Trophoblast cell (in vitro differentiated cells and primary cell): ENCODE data around the gene PCK1. TPM values are rescaled to one million over a fixed set of nuclear protein-coding genes. Genes with fewer than 3 reads are reported as not detected.
"Not testable (repeated sequence)": the region's sequence is repeated elsewhere in the genome, so short reads cannot be mapped to it uniquely, and the experiment has no call there.

Experiments used
- DNase-seq, 2 donors: peaks; one replicate each; pipeline ENCODE4 v3.0.0-alpha.2; 2016
- H2AFZ ChIP-seq: 2 replicates; pipeline ENCODE4 v1.6.1; 2013; ENCODE audit warnings: low read length, moderate library complexity, mild to moderate bottlenecking; ENCODE audit not compliant: insufficient read depth, poor library complexity
- H2AK5ac ChIP-seq: 2 replicates; pipeline ENCODE4 v1.6.1; 2013; ENCODE audit warnings: mild to moderate bottlenecking, low read length
- H2BK120ac ChIP-seq: 2 replicates; pipeline ENCODE4 v1.6.1; 2013; ENCODE audit warnings: low read length, mild to moderate bottlenecking, moderate library complexity; ENCODE audit not compliant: insufficient read depth, poor library complexity
- H2BK12ac ChIP-seq: 2 replicates; pipeline ENCODE4 v1.6.1; 2013; ENCODE audit warnings: mild to moderate bottlenecking, low read length, moderate library complexity
- H2BK5ac ChIP-seq: 2 replicates; pipeline ENCODE4 v1.6.1; 2013; ENCODE audit warnings: low read length, low read depth, moderate library complexity, mild to moderate bottlenecking; ENCODE audit not compliant: poor library complexity
- H3K14ac ChIP-seq: 2 replicates; pipeline ENCODE4 v1.6.1; 2013; ENCODE audit warnings: mild to moderate bottlenecking, low read length
- H3K18ac ChIP-seq: 2 replicates; pipeline ENCODE4 v1.6.1; 2013; ENCODE audit warnings: mild to moderate bottlenecking, low read length
- H3K23ac ChIP-seq: 2 replicates; pipeline ENCODE4 v1.6.1; 2013; ENCODE audit warnings: low read length
- H3K27ac ChIP-seq: 2 replicates; pipeline ENCODE4 v1.5.1; 2013; ENCODE audit warnings: low read depth, mild to moderate bottlenecking, inconsistent platforms, low read length, moderate library complexity
- H3K27me3 ChIP-seq: 2 replicates; pipeline ENCODE4 v1.6.1; 2013; ENCODE audit warnings: inconsistent platforms, mild to moderate bottlenecking, low read length, moderate library complexity; ENCODE audit not compliant: insufficient read depth
- H3K36me3 ChIP-seq, 2 experiments: 1 replicate in 1 of 2; 2 replicates in 1 of 2; pipeline ENCODE4 v1.6.1; 2013; ENCODE audit warnings: low read length in 2 of 2, mild to moderate bottlenecking in 2 of 2, moderate library complexity in 1 of 2; ENCODE audit not compliant: insufficient read depth in 2 of 2, control insufficient read depth in 1 of 2
- H3K4ac ChIP-seq: 2 replicates; pipeline ENCODE4 v1.6.1; 2013; ENCODE audit warnings: low read depth, mild to moderate bottlenecking, low read length, moderate library complexity
- H3K4me1 ChIP-seq, 2 experiments: 1 replicate in 1 of 2; 2 replicates in 1 of 2; pipeline ENCODE4 v1.6.1; 2013; ENCODE audit warnings: low read length in 2 of 2, mild to moderate bottlenecking in 2 of 2, moderate library complexity in 1 of 2; ENCODE audit not compliant: insufficient read depth in 2 of 2, control insufficient read depth in 1 of 2
- H3K4me2 ChIP-seq: 2 replicates; pipeline ENCODE4 v1.6.1; 2013; ENCODE audit warnings: inconsistent platforms, mild to moderate bottlenecking, low read length, moderate library complexity
- H3K4me3 ChIP-seq: 2 replicates; pipeline ENCODE4 v1.5.1; 2013; ENCODE audit warnings: mild to moderate bottlenecking, low read depth, low read length, inconsistent platforms
- H3K79me1 ChIP-seq: one replicate; pipeline ENCODE4 v1.6.1; 2013; ENCODE audit warnings: low read length
- H3K79me2 ChIP-seq: 2 replicates; pipeline ENCODE4 v1.6.1; 2013; ENCODE audit warnings: low read length, mild to moderate bottlenecking; ENCODE audit not compliant: control insufficient read depth, insufficient read depth, poor library complexity
- H3K9ac ChIP-seq: 2 replicates; pipeline ENCODE4 v1.6.1; 2013; ENCODE audit warnings: mild to moderate bottlenecking, low read length
- H3K9me3 ChIP-seq: 2 replicates; pipeline ENCODE4 v1.6.1; 2013; ENCODE audit warnings: low read depth, mild to moderate bottlenecking, control low read depth, inconsistent platforms, low read length; ENCODE audit not compliant: insufficient read depth
- H4K12ac ChIP-seq: 2 replicates; pipeline ENCODE4 v1.6.1; 2013; ENCODE audit warnings: low read depth, mild to moderate bottlenecking, low read length, moderate library complexity
- H4K8ac ChIP-seq: 2 replicates; pipeline ENCODE4 v1.6.1; 2013; ENCODE audit warnings: low read depth, mild to moderate bottlenecking, low read length, moderate library complexity
- H4K91ac ChIP-seq: one replicate; pipeline ENCODE4 v1.6.1; 2013; ENCODE audit warnings: low read depth, mild to moderate bottlenecking, low read length, moderate library complexity
- WGBS: extraction: QIAGEN DNeasy Blood & Tissue Kit; methylation state at CpG from one replicate; pipeline ENCODE4 v1.1.7; 2013; ENCODE audit warnings: missing lambda C conversion rate; ENCODE audit not compliant: insufficient read length, insufficient coverage; ENCODE audit errors: extremely low coverage; 5-methylcytosine and 5-hydroxymethylcytosine counted together
- polyA plus RNA-seq: library from polyadenylated mRNA; stranded (reverse); fragments of 200-250 nt; gene quantifications from 2 replicates; pipeline ENCODE4 v1.2.3, GENCODE V29; 2013

PCK1 gene
- polyA plus RNA-seq = 0.01 TPM in 1 of 2 replicates, not detected in the other

GRCh38 chr20:57560554-57561355 lies at the start of gene PCK1:
Gene PCK1 (plus strand): TSS chr20:57561110. CDS start chr20:57561412, 302 bp downstream.
- Histone ChIP-seq H3K4me1 (no peaks in the 10 kb centered on the region), H3K4ac (no peak within 1 kb of the TSS), H3K27me3 (no peaks in the 10 kb centered on the region), H3K9me3 (peaks cover 6% of the 10 kb centered on the region), H2AFZ (no peak within 1 kb of the TSS), H2AK5ac (no peak within 1 kb of the TSS), H3K23ac (no peak within 1 kb of the TSS), H2BK120ac (no peak within 1 kb of the TSS), H2BK12ac (no peak within 1 kb of the TSS), H3K79me2 (no peaks in the 10 kb centered on the region), H4K8ac (no peak within 1 kb of the TSS), H4K91ac (no peak within 1 kb of the TSS), H3K9ac (no peak within 1 kb of the TSS), H3K18ac (no peak within 1 kb of the TSS), H4K12ac (no peak within 1 kb of the TSS), H3K4me3 (no peak within 1 kb of the TSS), H3K36me3 (no peaks in the 10 kb centered on the region), H2BK5ac (no peak within 1 kb of the TSS), H3K4me2 (no peak within 1 kb of the TSS), H3K27ac (no peak within 1 kb of the TSS), H3K14ac (no peak within 1 kb of the TSS), H3K79me1 (no peaks in the 10 kb centered on the region)
- no peak for DNase-seq
- WGBS = no CpG with 5 or more reads among the region's 14 CpGs

GRCh38 chr20:57511709-57512108 lies 49.2 kb upstream of the PCK1 start:
- H2AFZ ChIP-seq, H3K27me3 ChIP-seq, H3K14ac ChIP-seq, H4K91ac ChIP-seq, H2BK12ac ChIP-seq, H2BK120ac ChIP-seq, H3K9ac ChIP-seq, H3K23ac ChIP-seq, H3K79me1 ChIP-seq, H4K8ac ChIP-seq, H3K4me2 ChIP-seq, H3K18ac ChIP-seq, H3K36me3 ChIP-seq, H2BK5ac ChIP-seq, DNase-seq, H3K79me2 ChIP-seq, H3K4me3 ChIP-seq, H2AK5ac ChIP-seq, H4K12ac ChIP-seq, H3K9me3 ChIP-seq, H3K27ac ChIP-seq, H3K4me1 ChIP-seq, H3K4ac ChIP-seq: not testable (repeated sequence)
- no CpG with 5 or more reads among the region's 7 CpGs for WGBS

- Histone ChIP-seq H3K9ac (no peak overlapping the region), H2BK5ac (no peak overlapping the region), H3K4me2 (no peak overlapping the region), H2BK12ac (no peak overlapping the region), H4K8ac (no peak overlapping the region), H2AFZ (no peak overlapping the region), H3K27ac (no peak overlapping the region), H3K27me3 (no peaks in the 10 kb centered on the region), H3K23ac (no peak overlapping the region), H3K36me3 (no peaks in the 10 kb centered on the region), H3K14ac (no peak overlapping the region), H4K91ac (no peak overlapping the region), H3K9me3 (peaks cover 1% of the 10 kb centered on the region), H3K79me1 (no peaks in the 10 kb centered on the region), H4K12ac (no peak overlapping the region), H2AK5ac (no peak overlapping the region), H3K4me1 (no peaks in the 10 kb centered on the region), H3K4me3 (no peak overlapping the region), H2BK120ac (no peak overlapping the region), H3K4ac (no peak overlapping the region), H3K79me2 (no peaks in the 10 kb centered on the region), H3K18ac (no peak overlapping the region)
- DNase-seq = no peak
- WGBS = no CpG with 5 or more reads among the region's 5 CpGs
Observed at GRCh38 chr20:57512432-57512831, 48.5 kb upstream of the PCK1 start.

- Histone ChIP-seq H4K91ac (no peak overlapping the region), H2AK5ac (no peak overlapping the region), H4K12ac (no peak overlapping the region), H3K4me3 (no peak overlapping the region), H3K79me1 (no peaks in the 10 kb centered on the region), H3K4me2 (no peak overlapping the region), H3K4ac (no peak overlapping the region), H3K18ac (no peak overlapping the region), H2BK12ac (no peak overlapping the region), H3K23ac (no peak overlapping the region), H4K8ac (no peak overlapping the region), H3K36me3 (no peaks in the 10 kb centered on the region), H2BK120ac (no peak overlapping the region), H3K27ac (no peak overlapping the region), H2AFZ (no peak overlapping the region), H3K9ac (no peak overlapping the region), H3K27me3 (no peaks in the 10 kb centered on the region), H3K4me1 (no peaks in the 10 kb centered on the region), H2BK5ac (no peak overlapping the region), H3K14ac (no peak overlapping the region), H3K9me3 (no peaks in the 10 kb centered on the region), H3K79me2 (no peaks in the 10 kb centered on the region)
- no peak for DNase-seq
- no CpG with 5 or more reads among the region's 1 CpG for WGBS
Observed at GRCh38 chr20:57513199-57513598, 47.7 kb upstream of the PCK1 start.
